IMR-90 (cell line): Measurements from ENCODE around the gene RENBP. TPM values are rescaled to one million over a fixed set of nuclear protein-coding genes. Genes with fewer than 3 reads are reported as not detected.
A peak's percentile ranks its signal among the peaks of the same experiment; 100 is the strongest.

Source experiments
- ATAC-seq: fragments of 200-7000 bp; cut with Tn5 transposase; 2 replicates; pipeline ENCODE4 v1.9.1; 2020; ENCODE audit warnings: low read depth, mild to moderate bottlenecking, moderate library complexity
- BruUV-seq: library from RNA; stranded (reverse); fragments of 400-500 nt; replicated peaks from 2 replicates; lab custom pipeline; 2021; lab: Mats Ljungman, UMichigan
- CTCF ChIA-PET: fragments of 300-600 bp; formaldehyde crosslinking; extraction: SDS; loops from one replicate; lab custom pipeline; 2021; ENCODE audit warnings: antibody characterized with exemption; lab: Yijun Ruan, JAX
- POLR2A ChIA-PET: fragments of 300-600 bp; sonication (Branson Sonifier 250); formaldehyde crosslinking; loops from one replicate; lab custom pipeline; 2022; ENCODE audit warnings: antibody characterized with exemption; ENCODE audit not compliant: unreplicated experiment; lab: Charles Lee
- DNase-seq: peaks from one replicate; pipeline ENCODE4 v3.0.0; 2013
- H2AFZ ChIP-seq: replicated peaks from 2 replicates; pipeline ENCODE3; 2013; ENCODE audit warnings: low read length, mild to moderate bottlenecking; ENCODE audit not compliant: poor library complexity
- H2AK5ac ChIP-seq: 2 replicates; pipeline ENCODE4 v1.6.1; 2013; ENCODE audit warnings: low read depth, low read length, inconsistent platforms
- H2AK9ac ChIP-seq: replicated peaks from 2 replicates; pipeline ENCODE3; 2013; ENCODE audit warnings: mild to moderate bottlenecking, low read depth, low read length, moderate library complexity; ENCODE audit not compliant: poor library complexity
- H2BK120ac ChIP-seq: 2 replicates; pipeline ENCODE4 v1.6.1; 2013; ENCODE audit warnings: low read depth, low read length, inconsistent platforms
- H2BK15ac ChIP-seq: 3 replicates; pipeline ENCODE4 v1.6.1; 2013; ENCODE audit warnings: low read depth, low read length, inconsistent platforms
- H2BK20ac ChIP-seq: 2 replicates; pipeline ENCODE4 v1.6.1; 2013; ENCODE audit warnings: low read depth, mild to moderate bottlenecking, inconsistent platforms, low read length, moderate library complexity
- H2BK5ac ChIP-seq: 2 replicates; pipeline ENCODE4 v1.6.1; 2013; ENCODE audit warnings: mild to moderate bottlenecking, low read depth, low read length, inconsistent platforms; ENCODE audit not compliant: poor library complexity, severe bottlenecking
- H3K14ac ChIP-seq: replicated peaks from 2 replicates; pipeline ENCODE4 v1.6.1; 2013; ENCODE audit warnings: low read depth, low read length, inconsistent platforms
- H3K18ac ChIP-seq: 2 replicates; pipeline ENCODE4 v1.6.1; 2013; ENCODE audit warnings: low read depth, low read length, control low read depth
- H3K23ac ChIP-seq: 2 replicates; pipeline ENCODE4 v1.6.1; 2013; ENCODE audit warnings: low read depth, low read length, inconsistent platforms
- H3K27ac ChIP-seq: 2 replicates; pipeline ENCODE4 v1.5.1; 2013; ENCODE audit warnings: mild to moderate bottlenecking, control low read depth, low read length; ENCODE audit not compliant: insufficient read depth
- H3K27me3 ChIP-seq: 2 replicates; pipeline ENCODE4 v1.6.1; 2013; ENCODE audit warnings: low read length; ENCODE audit not compliant: control insufficient read depth, insufficient read depth
- H3K36me3 ChIP-seq: 2 replicates; pipeline ENCODE4 v1.6.1; 2013; ENCODE audit warnings: low read length, mixed read lengths; ENCODE audit not compliant: control insufficient read depth, insufficient read depth
- H3K4ac ChIP-seq: 2 replicates; pipeline ENCODE4 v1.6.1; 2013; ENCODE audit warnings: low read depth, low read length, inconsistent platforms
- H3K4me1 ChIP-seq: 2 replicates; pipeline ENCODE4 v1.6.1; 2013; ENCODE audit warnings: low read length, mixed read lengths; ENCODE audit not compliant: control insufficient read depth, insufficient read depth
- H3K4me2 ChIP-seq: 2 replicates; pipeline ENCODE4 v1.6.1; 2013; ENCODE audit warnings: low read depth, mild to moderate bottlenecking, control low read depth, low read length, moderate library complexity
- H3K4me3 ChIP-seq: 2 replicates; pipeline ENCODE4 v1.5.1; 2013; ENCODE audit warnings: low read depth, mild to moderate bottlenecking, control low read depth, low read length, moderate library complexity; ENCODE audit not compliant: insufficient read depth
- H3K56ac ChIP-seq: 2 replicates; pipeline ENCODE4 v1.6.1; 2013; ENCODE audit warnings: low read length, inconsistent platforms; ENCODE audit not compliant: insufficient read depth; ENCODE audit errors: extremely low read depth
- H3K79me1 ChIP-seq, 2 experiments: 2 replicates each; pipeline ENCODE4 v1.6.1; 2013; ENCODE audit warnings: low read length in 2 of 2, inconsistent platforms in 1 of 2, low read depth in 1 of 2
- H3K9ac ChIP-seq: 2 replicates; pipeline ENCODE4 v1.6.1; 2013; ENCODE audit warnings: low read depth, low read length, control low read depth
- H3K9me1 ChIP-seq: 2 replicates; pipeline ENCODE4 v1.6.1; 2013; ENCODE audit warnings: low read length, inconsistent platforms; ENCODE audit not compliant: insufficient read depth
- H3K9me3 ChIP-seq: 2 replicates; pipeline ENCODE4 v1.6.1; 2013; ENCODE audit warnings: low read length; ENCODE audit not compliant: control insufficient read depth, insufficient read depth
- H4K20me1 ChIP-seq: 2 replicates; pipeline ENCODE4 v1.6.1; 2013; ENCODE audit warnings: low read length, inconsistent platforms; ENCODE audit not compliant: insufficient read depth
- H4K5ac ChIP-seq: 2 replicates; pipeline ENCODE4 v1.6.1; 2013; ENCODE audit warnings: mild to moderate bottlenecking, low read depth, low read length, control low read depth
- H4K8ac ChIP-seq, 2 experiments: 2 replicates each; pipeline ENCODE4 v1.6.1; 2013; ENCODE audit warnings: low read depth in 2 of 2, low read length in 2 of 2, control low read depth in 1 of 2, inconsistent platforms in 1 of 2
- H4K91ac ChIP-seq: 2 replicates; pipeline ENCODE4 v1.6.1; 2013; ENCODE audit warnings: low read depth, low read length, inconsistent platforms; ENCODE audit not compliant: insufficient read depth
- BHLHE40 ChIP-seq: fragments of 150-350 bp; IDR thresholded peaks from 2 replicates; pipeline ENCODE4 v1.6.1; 2016; ENCODE audit warnings: mild to moderate bottlenecking, low read depth, low read length
- CHD1 ChIP-seq: IDR thresholded peaks from 2 replicates; pipeline ENCODE4 v1.6.1; 2012; ENCODE audit warnings: low read depth, low read length, improper control_type of control experiment
- FOS ChIP-seq: fragments of 150-350 bp; IDR thresholded peaks from 2 replicates; pipeline ENCODE4 v1.6.1; 2016; ENCODE audit warnings: low read depth, low read length
- MAFK ChIP-seq: IDR thresholded peaks from 2 replicates; pipeline ENCODE4 v1.6.1; 2012; ENCODE audit warnings: low read depth, low read length, improper control_type of control experiment
- MAZ ChIP-seq: IDR thresholded peaks from 2 replicates; pipeline ENCODE4 v1.6.1; 2012; ENCODE audit warnings: low read depth, mild to moderate bottlenecking, low read length, improper control_type of control experiment, moderate library complexity, borderline replicate concordance
- MXI1 ChIP-seq: IDR thresholded peaks from 2 replicates; pipeline ENCODE4 v1.6.1; 2012; ENCODE audit warnings: low read depth, mild to moderate bottlenecking, low read length, moderate library complexity, borderline replicate concordance
- NFE2L2 ChIP-seq: fragments of 150-350 bp; IDR thresholded peaks from 2 replicates; pipeline ENCODE4 v1.6.1; 2016; ENCODE audit warnings: low read depth, mild to moderate bottlenecking, low read length
- POLR2A ChIP-seq: IDR thresholded peaks from 2 replicates; pipeline ENCODE4 v1.6.1; 2012; ENCODE audit warnings: mild to moderate bottlenecking, low read depth, low read length
- RAD21 ChIP-seq: IDR thresholded peaks from 2 replicates; pipeline ENCODE4 v1.6.1; 2012; ENCODE audit warnings: low read length, improper control_type of control experiment
- RCOR1 ChIP-seq: IDR thresholded peaks from 2 replicates; pipeline ENCODE4 v1.6.1; 2012; ENCODE audit warnings: mild to moderate bottlenecking, low read length, improper control_type of control experiment; ENCODE audit not compliant: insufficient replicate concordance
- RFX5 ChIP-seq: IDR thresholded peaks from 2 replicates; pipeline ENCODE4 v1.8.0; 2012; ENCODE audit warnings: low read depth, mild to moderate bottlenecking, low read length, moderate library complexity
- SMC3 ChIP-seq: fragments of 150-350 bp; IDR thresholded peaks from 2 replicates; pipeline ENCODE4 v1.6.1; 2016; ENCODE audit warnings: low read depth, mild to moderate bottlenecking, antibody characterized with exemption, low read length, moderate library complexity
- WGBS, 2 experiments: methylation state at CpG; one replicate each; pipeline versions ENCODE4 v1.1.5 to v1.1.7; 2013; ENCODE audit warnings: missing lambda C conversion rate in 2 of 2; ENCODE audit not compliant: insufficient read length in 1 of 2; ENCODE audit errors: extremely low coverage in 2 of 2; 5-methylcytosine and 5-hydroxymethylcytosine counted together
- dilution Hi-C: fragments of 300-500 bp; cut with HindIII; formaldehyde crosslinking; loops from one replicate; pipeline ENCODE4 v1.14.3; 2018; ENCODE audit warnings: low sequenced_read_pairs; ENCODE audit not compliant: unreplicated experiment
- in situ Hi-C: fragments of 300-500 bp; cut with MboI; formaldehyde crosslinking; loops from 3 replicates; pipeline ENCODE4 v1.14.3; 2019; ENCODE audit warnings: low sequenced_read_pairs, inconsistent platforms, mixed read lengths
- intact Hi-C: fragments of 100-400 bp; cut with micrococcal nuclease; formaldehyde crosslinking; loops from 2 replicates; pipeline ENCODE4 v1.10.0; 2022
- polyA plus RNA-seq, 3 experiments: library from polyadenylated mRNA; depleted of rRNA; stranded (reverse); fragments of >200 nt; gene quantifications; 2 replicates each; pipeline ENCODE4 v1.2.3, GENCODE V29; 2012; ENCODE audit warnings: low replicate concordance in 1 of 3
- total RNA-seq: library from RNA; depleted of rRNA; stranded (reverse); fragments of >200 nt; gene quantifications from 2 replicates; pipeline ENCODE4 v1.2.3, GENCODE V29; 2012
- TF ChIP-seq, protein P1 (sequence below): fragments of 150-350 bp; IDR thresholded peaks from 2 replicates; pipeline ENCODE4 v1.6.1; 2016; ENCODE audit warnings: low read depth, mild to moderate bottlenecking, low read length, moderate library complexity, borderline replicate concordance
- TF ChIP-seq, protein P2 (sequence below): fragments of 150-350 bp; IDR thresholded peaks from 2 replicates; pipeline ENCODE4 v1.6.1; 2017; ENCODE audit warnings: mild to moderate bottlenecking, antibody characterized with exemption, low read length, low read depth
- TF ChIP-seq, protein P3 (sequence below): conservative IDR thresholded peaks from 2 replicates; pipeline ENCODE4 v1.5.1; 2012; ENCODE audit warnings: mild to moderate bottlenecking, low read depth, low read length, improper control_type of control experiment

RENBP gene
- total and polyA plus RNA-seq, 2 of the 4 experiments (the other 2 are of a cell fraction) = 0.15 to 0.18 TPM

DNA sequence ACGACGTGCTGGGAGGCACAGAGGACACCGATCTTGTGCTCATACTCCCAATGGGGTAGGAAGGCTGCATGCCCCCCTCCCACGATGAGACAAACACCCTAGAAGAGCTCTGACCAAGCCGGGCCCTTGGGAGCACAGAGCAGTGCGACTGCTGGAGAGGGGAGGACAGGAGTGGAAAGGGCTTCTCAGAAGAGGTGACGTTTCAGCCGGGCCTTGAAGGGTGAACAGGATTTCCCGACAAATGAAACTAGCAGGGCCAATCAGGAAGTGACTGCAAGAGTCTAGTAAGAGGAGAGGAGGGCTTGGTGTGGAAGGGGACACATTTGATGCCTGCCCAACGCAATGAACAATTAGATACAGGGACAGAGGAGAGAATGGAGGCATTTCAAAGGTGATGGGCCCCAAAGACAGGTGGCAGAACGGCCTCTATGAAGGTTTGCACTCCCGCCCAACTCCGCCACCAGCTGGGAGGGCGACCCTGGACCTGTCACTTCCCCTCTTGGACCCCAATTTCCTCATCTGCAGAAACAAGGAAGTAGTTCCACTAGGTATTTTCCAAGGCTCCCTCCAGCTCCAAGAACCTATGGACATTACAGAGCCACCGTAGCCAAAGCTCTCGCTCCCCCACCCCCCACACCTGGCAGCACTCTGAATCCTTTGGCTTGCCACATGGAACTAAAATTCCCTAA lies 23.2 kb upstream of the RENBP start:
- H3K27me3 ChIP-seq = no peaks in the 10 kb centered on the region
- H3K4ac ChIP-seq = no peak overlapping the region
- H3K4me3 ChIP-seq = no peak overlapping the region
- no peak overlapping the region for H3K56ac ChIP-seq
- H3K18ac ChIP-seq = no peak overlapping the region
- no peak overlapping the region for H3K9ac ChIP-seq
- H3K9me1 ChIP-seq = peaks cover 9% of the 10 kb centered on the region; the same call in 1 of the 2 replicates
- no TSS peak for BruUV-seq
- peak overlapping the region; percentile 8; the same call in 1 of the 2 replicates for H3K4me2 ChIP-seq
- in situ Hi-C loops (loop anchor here (10.0 kb wide), 1 partner anchor 203 kb away; the partner anchor contains the start of gene PLXNB3), intact Hi-C loops (no loop called here), dilution Hi-C loops (no loop called here)
- peaks cover 0 to 15% of the 10 kb centered on the region in 2 experiments; a peak in 2 of 4 replicates for H3K79me1 ChIP-seq
- peaks cover 75% of the 10 kb centered on the region for H4K20me1 ChIP-seq
- H2AK5ac ChIP-seq = no peak overlapping the region
- peaks cover 18% of the 10 kb centered on the region for H3K4me1 ChIP-seq
- H4K8ac ChIP-seq = no peak overlapping the region
- H4K5ac ChIP-seq = no peak overlapping the region
- POLR2A ChIA-PET = no interaction called here
- H2AK9ac ChIP-seq = peak overlapping the region; percentile 31
- no peak overlapping the region for H2BK20ac ChIP-seq
- CTCF ChIA-PET = interaction anchor here (0.9 kb wide), 1 partner anchor 20 kb away, joined by 3 read pairs; no protein-coding TSS in a partner anchor
- peaks cover 11% of the 10 kb centered on the region for H3K36me3 ChIP-seq
- no peak overlapping the region for H4K91ac ChIP-seq
- H3K27ac ChIP-seq = peak overlapping the region; percentile 4; the same call in 1 of the 2 replicates
- H3K14ac ChIP-seq = no peak overlapping the region
- H3K9me3 ChIP-seq = no peaks in the 10 kb centered on the region
- ATAC-seq (no peak), DNase-seq (no peak)
- H2AFZ ChIP-seq = no peak overlapping the region
- 56% methylated on average over 7 of the region's 16 CpGs; no CpG with 5 or more reads in 1 of the 2 experiments for WGBS, 2 experiments
- no peak overlapping the region for H2BK5ac ChIP-seq
- H2BK15ac ChIP-seq = no peak overlapping the region
- H2BK120ac ChIP-seq = no peak overlapping the region
- H3K23ac ChIP-seq = peak overlapping the region; percentile 33; the same call in 1 of the 2 replicates
- TF ChIP-seq RCOR1 = no peak
- TF ChIP-seq RAD21 = no peak
- no peak for TF ChIP-seq POLR2A
- TF ChIP-seq, protein P1, sequence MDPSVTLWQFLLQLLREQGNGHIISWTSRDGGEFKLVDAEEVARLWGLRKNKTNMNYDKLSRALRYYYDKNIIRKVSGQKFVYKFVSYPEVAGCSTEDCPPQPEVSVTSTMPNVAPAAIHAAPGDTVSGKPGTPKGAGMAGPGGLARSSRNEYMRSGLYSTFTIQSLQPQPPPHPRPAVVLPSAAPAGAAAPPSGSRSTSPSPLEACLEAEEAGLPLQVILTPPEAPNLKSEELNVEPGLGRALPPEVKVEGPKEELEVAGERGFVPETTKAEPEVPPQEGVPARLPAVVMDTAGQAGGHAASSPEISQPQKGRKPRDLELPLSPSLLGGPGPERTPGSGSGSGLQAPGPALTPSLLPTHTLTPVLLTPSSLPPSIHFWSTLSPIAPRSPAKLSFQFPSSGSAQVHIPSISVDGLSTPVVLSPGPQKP = no peak
- TF ChIP-seq MAZ = no peak
- no peak for TF ChIP-seq FOS
- no peak for TF ChIP-seq MXI1
- TF ChIP-seq, protein P2, sequence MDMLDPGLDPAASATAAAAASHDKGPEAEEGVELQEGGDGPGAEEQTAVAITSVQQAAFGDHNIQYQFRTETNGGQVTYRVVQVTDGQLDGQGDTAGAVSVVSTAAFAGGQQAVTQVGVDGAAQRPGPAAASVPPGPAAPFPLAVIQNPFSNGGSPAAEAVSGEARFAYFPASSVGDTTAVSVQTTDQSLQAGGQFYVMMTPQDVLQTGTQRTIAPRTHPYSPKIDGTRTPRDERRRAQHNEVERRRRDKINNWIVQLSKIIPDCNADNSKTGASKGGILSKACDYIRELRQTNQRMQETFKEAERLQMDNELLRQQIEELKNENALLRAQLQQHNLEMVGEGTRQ = no peak
- TF ChIP-seq, protein P3, sequence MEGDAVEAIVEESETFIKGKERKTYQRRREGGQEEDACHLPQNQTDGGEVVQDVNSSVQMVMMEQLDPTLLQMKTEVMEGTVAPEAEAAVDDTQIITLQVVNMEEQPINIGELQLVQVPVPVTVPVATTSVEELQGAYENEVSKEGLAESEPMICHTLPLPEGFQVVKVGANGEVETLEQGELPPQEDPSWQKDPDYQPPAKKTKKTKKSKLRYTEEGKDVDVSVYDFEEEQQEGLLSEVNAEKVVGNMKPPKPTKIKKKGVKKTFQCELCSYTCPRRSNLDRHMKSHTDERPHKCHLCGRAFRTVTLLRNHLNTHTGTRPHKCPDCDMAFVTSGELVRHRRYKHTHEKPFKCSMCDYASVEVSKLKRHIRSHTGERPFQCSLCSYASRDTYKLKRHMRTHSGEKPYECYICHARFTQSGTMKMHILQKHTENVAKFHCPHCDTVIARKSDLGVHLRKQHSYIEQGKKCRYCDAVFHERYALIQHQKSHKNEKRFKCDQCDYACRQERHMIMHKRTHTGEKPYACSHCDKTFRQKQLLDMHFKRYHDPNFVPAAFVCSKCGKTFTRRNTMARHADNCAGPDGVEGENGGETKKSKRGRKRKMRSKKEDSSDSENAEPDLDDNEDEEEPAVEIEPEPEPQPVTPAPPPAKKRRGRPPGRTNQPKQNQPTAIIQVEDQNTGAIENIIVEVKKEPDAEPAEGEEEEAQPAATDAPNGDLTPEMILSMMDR = no peak
- no peak for TF ChIP-seq BHLHE40
- TF ChIP-seq MAFK = no peak
- TF ChIP-seq CHD1 = no peak
- TF ChIP-seq SMC3 = no peak
- no peak for TF ChIP-seq RFX5
- no peak for TF ChIP-seq NFE2L2
